ENCODE results near the gene AICDA.

DNA sequence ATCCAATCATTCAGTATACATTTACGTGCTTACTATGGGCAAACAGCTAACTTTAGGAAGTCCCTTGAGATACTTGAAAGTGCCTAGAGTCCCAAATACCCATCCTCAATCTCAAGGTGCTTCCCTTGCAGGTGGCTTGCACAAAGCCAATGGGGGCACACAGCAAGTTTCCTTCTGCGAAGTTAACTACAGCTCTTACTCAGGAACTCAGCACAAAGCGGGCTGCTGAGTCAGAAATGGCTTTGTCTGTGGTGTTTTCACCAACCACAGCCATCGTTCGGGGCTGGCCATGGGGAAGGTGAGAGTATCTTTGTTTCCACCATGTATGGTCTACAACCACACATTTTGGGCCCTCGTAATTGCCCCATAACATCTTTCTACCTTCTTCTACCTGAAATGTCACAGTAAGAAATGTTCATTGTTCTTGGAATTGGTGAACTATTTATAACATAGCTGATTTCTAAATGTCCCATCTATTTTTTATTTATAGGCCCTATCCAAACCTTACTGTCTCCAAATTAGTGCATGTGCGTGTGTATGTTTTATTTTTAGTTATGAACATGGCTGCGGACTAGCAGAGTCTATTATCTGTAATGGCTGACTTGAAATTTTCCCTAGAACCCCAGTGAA, 36.0 kb upstream of the AICDA start:
- TF ChIP-seq, protein P1, sequence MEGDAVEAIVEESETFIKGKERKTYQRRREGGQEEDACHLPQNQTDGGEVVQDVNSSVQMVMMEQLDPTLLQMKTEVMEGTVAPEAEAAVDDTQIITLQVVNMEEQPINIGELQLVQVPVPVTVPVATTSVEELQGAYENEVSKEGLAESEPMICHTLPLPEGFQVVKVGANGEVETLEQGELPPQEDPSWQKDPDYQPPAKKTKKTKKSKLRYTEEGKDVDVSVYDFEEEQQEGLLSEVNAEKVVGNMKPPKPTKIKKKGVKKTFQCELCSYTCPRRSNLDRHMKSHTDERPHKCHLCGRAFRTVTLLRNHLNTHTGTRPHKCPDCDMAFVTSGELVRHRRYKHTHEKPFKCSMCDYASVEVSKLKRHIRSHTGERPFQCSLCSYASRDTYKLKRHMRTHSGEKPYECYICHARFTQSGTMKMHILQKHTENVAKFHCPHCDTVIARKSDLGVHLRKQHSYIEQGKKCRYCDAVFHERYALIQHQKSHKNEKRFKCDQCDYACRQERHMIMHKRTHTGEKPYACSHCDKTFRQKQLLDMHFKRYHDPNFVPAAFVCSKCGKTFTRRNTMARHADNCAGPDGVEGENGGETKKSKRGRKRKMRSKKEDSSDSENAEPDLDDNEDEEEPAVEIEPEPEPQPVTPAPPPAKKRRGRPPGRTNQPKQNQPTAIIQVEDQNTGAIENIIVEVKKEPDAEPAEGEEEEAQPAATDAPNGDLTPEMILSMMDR (conservative IDR thresholded peaks at IDR 0.05; ENCODE audit: low read length): no peak
- no peak for TF ChIP-seq EZH2phosphoT487 (IDR thresholded peaks at IDR 0.05; ENCODE audit: borderline replicate concordance)
